Measurements from ENCODE around the gene PYY. TPM values are rescaled to one million over a fixed set of nuclear protein-coding genes. Genes with fewer than 3 reads are reported as not detected.

The PYY gene
- total and polyA plus RNA-seq, 10 of the 15 experiments (the other 5 are each of a cell fraction or from before 2014, with no cell fraction given), result 0.07 to 0.18 TPM; not detected in 8

- ChIA-PET CTCF (interaction anchor here (1.2 to 1.6 kb wide), 3 partner anchors 11 to 83 kb away, joined by 4 to 5 read pairs (median 4); no protein-coding TSS in a partner anchor), RAD21 (ENCODE audit: unreplicated experiment) (no interaction called here), SMC1A (ENCODE audit: uncharacterized antibody, unreplicated experiment) (no interaction called here), POLR2A (no interaction called here)
- DNase-seq (ENCODE audit: low read depth, low spot score) (no peak), FAIRE-seq (no peak), ATAC-seq (no peak)
- no peaks in the 10 kb centered on the region for H3K36me3 ChIP-seq (ENCODE audit: control insufficient read depth in 2 of 2, insufficient read depth in 2 of 2, low read length in 1 of 2)
- intact Hi-C loops (cut with micrococcal nuclease; ENCODE audit: unreplicated experiment), result loop anchor here (10.0 kb wide), 1 partner anchor 118 kb away; no protein-coding TSS in a partner anchor
- no peaks in the 10 kb centered on the region for H3K4me1 ChIP-seq (ENCODE audit: control insufficient read depth, insufficient read depth, low read length)
- no peaks in the 10 kb centered on the region for H4K20me1 ChIP-seq (ENCODE audit: control insufficient read depth, insufficient read depth)
- no TSS peak for BruUV-seq (replicated peaks)
- H3K4me2 ChIP-seq (ENCODE audit: control insufficient read depth, insufficient read depth), result no peak overlapping the region
- H3K27me3 ChIP-seq (replicated peaks in 1 of 2; ENCODE audit: control insufficient read depth in 2 of 2, insufficient read depth in 2 of 2, low read length in 1 of 2), result peaks cover 4 to 6% of the 10 kb centered on the region in 2 experiments; a peak in 3 of 4 replicates
- in situ Hi-C loops (cut with MboI), result loop anchor here (5.0 kb wide), 1 partner anchor 50 kb away; the partner anchor contains the start of gene PPY
- no peak overlapping the region for H3K4me3 ChIP-seq
- H3K79me2 ChIP-seq (ENCODE audit: control insufficient read depth, insufficient read depth, low read length), result no peaks in the 10 kb centered on the region
- H3K27ac ChIP-seq (ENCODE audit: control insufficient read depth, insufficient read depth), result no peak overlapping the region
- no peak overlapping the region for H2AFZ ChIP-seq (ENCODE audit: control insufficient read depth, low read depth, low read length)
- H3K9me3 ChIP-seq (replicated peaks; ENCODE audit: control insufficient read depth, insufficient read depth, low read length), result no peaks in the 10 kb centered on the region
- WGBS (ENCODE audit: insufficient coverage, insufficient replicate concordance, low lambda C conversion rate, missing lambda C conversion rate), result 63% methylated on average over 14 of the region's 14 CpGs
- TF ChIP-seq ELK1 (IDR thresholded peaks at IDR 0.05; ENCODE audit: low read depth, low read length), result no peak
- no peak overlapping the region for H3K9ac ChIP-seq (ENCODE audit: control insufficient read depth, insufficient read depth, low read length)
Measured at GRCh38 chr17:43992641-43993040, 38.9 kb upstream of the PYY start.

- BruUV-seq (replicated peaks), result no TSS peak
- FAIRE-seq, result no peak
Measured at GRCh38 chr17:43988301-43988700, 34.6 kb upstream of the PYY start.

More at GRCh38 chr17:43988301-43988700, 34.6 kb upstream of the PYY start:
- 61% methylated on average over 9 of the region's 9 CpGs for WGBS (ENCODE audit: insufficient coverage, insufficient replicate concordance, low lambda C conversion rate, missing lambda C conversion rate)
- H3K79me2 ChIP-seq (ENCODE audit: control insufficient read depth, insufficient read depth, low read length), result no peaks in the 10 kb centered on the region
- no peak overlapping the region for H3K4me3 ChIP-seq
- ChIA-PET SMC1A (ENCODE audit: uncharacterized antibody, unreplicated experiment) (no interaction called here), RAD21 (ENCODE audit: unreplicated experiment) (interaction anchor here (0.7 kb wide), 1 partner anchor 79 kb away, joined by 3 read pairs; no protein-coding TSS in a partner anchor), POLR2A (no interaction called here), CTCF (no interaction called here)
- ATAC-seq (no peak), DNase-seq (ENCODE audit: low read depth, low spot score) (no peak)
- H3K4me1 ChIP-seq (ENCODE audit: control insufficient read depth, insufficient read depth, low read length), result no peaks in the 10 kb centered on the region
- no peak overlapping the region for H3K9ac ChIP-seq (ENCODE audit: control insufficient read depth, insufficient read depth, low read length)
- in situ Hi-C loops (cut with MboI) (no loop called here), intact Hi-C loops (cut with micrococcal nuclease; ENCODE audit: unreplicated experiment) (no loop called here)
- H3K4me2 ChIP-seq (ENCODE audit: control insufficient read depth, insufficient read depth), result no peak overlapping the region
- H4K20me1 ChIP-seq (ENCODE audit: control insufficient read depth, insufficient read depth), result no peaks in the 10 kb centered on the region
- H3K36me3 ChIP-seq (ENCODE audit: control insufficient read depth in 2 of 2, insufficient read depth in 2 of 2, low read length in 1 of 2), result no peaks in the 10 kb centered on the region
- H3K27ac ChIP-seq (ENCODE audit: control insufficient read depth, insufficient read depth), result no peak overlapping the region
- H3K9me3 ChIP-seq (replicated peaks; ENCODE audit: control insufficient read depth, insufficient read depth, low read length), result no peaks in the 10 kb centered on the region
- H3K27me3 ChIP-seq (replicated peaks in 1 of 2; ENCODE audit: control insufficient read depth in 2 of 2, insufficient read depth in 2 of 2, low read length in 1 of 2), result peaks cover 0 to 12% of the 10 kb centered on the region in 2 experiments; a peak in 3 of 4 replicates
- TF ChIP-seq NFYA (IDR thresholded peaks at IDR 0.05; ENCODE audit: borderline replicate concordance, low read depth, low read length) (no peak), SIX5 (IDR thresholded peaks at IDR 0.05; ENCODE audit: low read depth, low read length, severe bottlenecking) (no peak), SIN3A (IDR thresholded peaks at IDR 0.05; ENCODE audit: low read depth, low read length) (no peak), TCF12 (IDR thresholded peaks at IDR 0.05; ENCODE audit: low read depth, low read length) (no peak), MTA3 (IDR thresholded peaks at IDR 0.05; ENCODE audit: borderline replicate concordance, low read length) (no peak), CUX1 (IDR thresholded peaks at IDR 0.05; ENCODE audit: insufficient replicate concordance, low read depth, low read length) (no peak)
- no peak overlapping the region for H2AFZ ChIP-seq (ENCODE audit: control insufficient read depth, low read depth, low read length)

All from GM12878 (cell line).